MM.1S (cell line): ENCODE data around the gene CEP170B.

Experiments
- CTCF ChIP-seq: fragments of 300-600 bp; sonication (generic); IDR thresholded peaks from 2 replicates; pipeline ENCODE4 v1.5.1; 2016; ENCODE audit warnings: antibody characterized with exemption, low read length, mixed read lengths
- EZH2 ChIP-seq: fragments of 300-600 bp; sonication (generic); optimal IDR thresholded peaks from 2 replicates; pipeline ENCODE3; 2017; ENCODE audit warnings: low read depth, mild to moderate bottlenecking, antibody characterized with exemption, low read length, mixed read lengths
- EZH2phosphoT487 ChIP-seq: fragments of 300-600 bp; sonication (generic); IDR thresholded peaks from 2 replicates; pipeline ENCODE4 v1.6.1; 2018; ENCODE audit warnings: antibody characterized with exemption, low read length

GRCh38 chr14:104899781-104900180 lies 34.7 kb downstream of the CEP170B start:
- TF ChIP-seq CTCF (no peak), EZH2 (no peak), EZH2phosphoT487 (no peak)
